WTC11 (cell line): Measurements from ENCODE around the gene HEPHL1.

Experiments used
- CTCF ChIP-seq: fragments of 200-600 bp; IDR thresholded peaks from 2 replicates; pipeline ENCODE4 v1.8.0; 2022; ENCODE audit warnings: antibody characterized with exemption
- ESRRA ChIP-seq: sonication (generic); formaldehyde crosslinking; IDR thresholded peaks from 2 replicates; pipeline ENCODE4 v1.8.1; 2022; ENCODE audit warnings: mild to moderate bottlenecking, missing genetic modification reagents, borderline replicate concordance
- FOXP4 ChIP-seq: sonication (generic); formaldehyde crosslinking; IDR thresholded peaks from 2 replicates; pipeline ENCODE4 v1.8.0; 2022; ENCODE audit warnings: mild to moderate bottlenecking, missing genetic modification reagents
- GTF2I ChIP-seq: fragments of 250-450 bp; sonication (Bioruptor Pico); conservative IDR thresholded peaks from 2 replicates; pipeline ENCODE4 v1.4.0; 2021; ENCODE audit warnings: mild to moderate bottlenecking

GRCh38 chr11:94132152-94132558, 111.0 kb downstream of the HEPHL1 start:
- TF ChIP-seq ESRRA (no peak), CTCF (no peak), GTF2I (CRISPR knock-in tag) (no peak), FOXP4 (CRISPR knock-in tag) (no peak)
